Nucleus accumbens (tissue), 56 donors: ENCODE measurements around the gene HOGA1.
"Not testable (repeated sequence)": the region's sequence is repeated elsewhere in the genome, so short reads cannot be mapped to it uniquely, and the experiment has no call there.

Experiments
- DNase-seq, 56 donors: peaks; one replicate each; lab custom pipeline; 2025; lab: John Stamatoyannopoulos, UW

The HOGA1 gene

GRCh38 chr10:97553575-97554031, 30.6 kb upstream of the HOGA1 start:
- peak in 47 of 56 donors; percentile 21 to 82 (median 52) for DNase-seq

GRCh38 chr10:97554336-97554735, 29.9 kb upstream of the HOGA1 start:
- DNase-seq = not testable (repeated sequence)

GRCh38 chr10:97555541-97555940, 28.6 kb upstream of the HOGA1 start:
- not testable (repeated sequence) for DNase-seq

- DNase-seq = not testable (repeated sequence)
These were observed 23.3 kb upstream of the HOGA1 start for GRCh38 chr10:97560731-97561381.

GRCh38 chr10:97561386-97562077, 22.7 kb upstream of the HOGA1 start:
- not testable (repeated sequence) for DNase-seq

- DNase-seq = not testable (repeated sequence)
These were observed 21.9 kb upstream of the HOGA1 start for GRCh38 chr10:97562329-97562728.

GRCh38 chr10:97563337-97563736, 20.9 kb upstream of the HOGA1 start:
- no peak for DNase-seq

GRCh38 chr10:97564776-97565175, 19.4 kb upstream of the HOGA1 start:
- no peak for DNase-seq

- no peak for DNase-seq
These were observed 17.7 kb upstream of the HOGA1 start for GRCh38 chr10:97566336-97566996.

- no peak for DNase-seq
These were observed 16.3 kb upstream of the HOGA1 start for GRCh38 chr10:97567891-97568290.

GRCh38 chr10:97570146-97570788, 13.9 kb upstream of the HOGA1 start:
- no peak for DNase-seq

GRCh38 chr10:97570789-97571471, 13.3 kb upstream of the HOGA1 start:
- peak in 2 of 56 donors; percentile 26 to 34 for DNase-seq

GRCh38 chr10:97571622-97572021, 12.6 kb upstream of the HOGA1 start:
- DNase-seq = peak in 18 of 56 donors; percentile 7 to 57 (median 32)

GRCh38 chr10:97572214-97572989, 11.8 kb upstream of the HOGA1 start, which contains the start of gene ANKRD2:
Gene ANKRD2, plus strand, starts transcription at chr10:97572779. Its CDS starts 10 bp downstream, at chr10:97572789.
- DNase-seq = peak in 50 of 56 donors; percentile 22 to 84 (median 58)

- DNase-seq = no peak
These were observed 11.2 kb upstream of the HOGA1 start for GRCh38 chr10:97573021-97573420.

- no peak for DNase-seq
These were observed 10.5 kb upstream of the HOGA1 start for GRCh38 chr10:97573672-97574071.

- peak in 15 of 56 donors; percentile 5 to 60 (median 15) for DNase-seq
These were observed 9.6 kb upstream of the HOGA1 start for GRCh38 chr10:97574374-97575126.

- DNase-seq = no peak
These were observed 9.0 kb upstream of the HOGA1 start for GRCh38 chr10:97575127-97575668.
